Lower leg skin (tissue), 4 donors: ENCODE measurements around the gene RAB10. TPM values are rescaled to one million over a fixed set of nuclear protein-coding genes. Genes with fewer than 3 reads are reported as not detected.
A peak's percentile ranks its signal among the peaks of the same experiment; 100 is the strongest.

ENCODE experiments used
- DNase-seq, 2 donors: peaks; one replicate each; pipeline ENCODE4 v3.0.0-alpha.2; 2019; ENCODE audit warnings: low spot score in 2 of 2
- H3K4me3 ChIP-seq: fragments of 200-600 bp; sonication (generic); 2 replicates; pipeline ENCODE4 v1.5.1; 2017; ENCODE audit warnings: mild to moderate bottlenecking, low read depth; ENCODE audit not compliant: poor library complexity, severe bottlenecking
- CTCF ChIP-seq, 3 donors: fragments of 450-650 bp; IDR thresholded peaks; one replicate each; pipeline ENCODE4 v1.5.1; 2016; ENCODE audit warnings: antibody characterized with exemption in 3 of 3, mild to moderate bottlenecking in 3 of 3, moderate library complexity in 2 of 3
- POLR2A ChIP-seq, 2 donors: fragments of 450-650 bp; IDR thresholded peaks; one replicate each; pipeline ENCODE4 v1.6.1; 2016 to 2017; ENCODE audit warnings: antibody characterized with exemption in 2 of 2, mild to moderate bottlenecking in 1 of 2, moderate library complexity in 1 of 2
- WGBS, 2 donors: methylation state at CpG; one replicate each; pipeline ENCODE4 v1.1.5; 2018; 5-methylcytosine and 5-hydroxymethylcytosine counted together
- intact Hi-C: fragments of 100-400 bp; cut with DNase I; formaldehyde crosslinking; loops from one replicate; pipeline ENCODE4 v1.15.0; 2023; ENCODE audit warnings: low total_unique reads
- total RNA-seq, 4 donors: library from RNA; depleted of rRNA; stranded (reverse); fragments of >200 nt; gene quantifications; one replicate each; pipeline ENCODE4 v1.1.0, GENCODE V29; 2016

Gene RAB10
- total RNA-seq, 4 donors from 2014 or later: 125 to 228 (median 184) TPM

GRCh38 chr2:26178246-26178645 is 144.4 kb downstream of the RAB10 start:
- no peak for TF ChIP-seq POLR2A (IDR thresholded peaks at IDR 0.05)
- no peak for TF ChIP-seq CTCF (IDR thresholded peaks at IDR 0.05)
- peak in 1 of 2 donors; percentile 50 for DNase-seq
- H3K4me3 ChIP-seq: no peak overlapping the region
- intact Hi-C loops: no loop called here
- 94 to 97% methylated on average over 3 of the region's 3 CpGs for WGBS, 2 donors

- H3K4me3 ChIP-seq: peak overlapping the region; percentile 13
- intact Hi-C loops: no loop called here
- 9 to 27% methylated on average over 30 to 32 of the region's 48 CpGs for WGBS, 2 donors
- no peak for TF ChIP-seq POLR2A (IDR thresholded peaks at IDR 0.05)
- no peak for TF ChIP-seq CTCF (IDR thresholded peaks at IDR 0.05)
- DNase-seq: peak in 1 of 2 donors; percentile 87
Observed at GRCh38 chr2:26178746-26179436, 145.0 kb downstream of the RAB10 start.

GRCh38 chr2:26179446-26179913 is 145.6 kb downstream of the RAB10 start:
- WGBS, 2 donors: 45 to 65% methylated on average over 7 to 12 of the region's 12 CpGs
- H3K4me3 ChIP-seq: no peak overlapping the region

DNA sequence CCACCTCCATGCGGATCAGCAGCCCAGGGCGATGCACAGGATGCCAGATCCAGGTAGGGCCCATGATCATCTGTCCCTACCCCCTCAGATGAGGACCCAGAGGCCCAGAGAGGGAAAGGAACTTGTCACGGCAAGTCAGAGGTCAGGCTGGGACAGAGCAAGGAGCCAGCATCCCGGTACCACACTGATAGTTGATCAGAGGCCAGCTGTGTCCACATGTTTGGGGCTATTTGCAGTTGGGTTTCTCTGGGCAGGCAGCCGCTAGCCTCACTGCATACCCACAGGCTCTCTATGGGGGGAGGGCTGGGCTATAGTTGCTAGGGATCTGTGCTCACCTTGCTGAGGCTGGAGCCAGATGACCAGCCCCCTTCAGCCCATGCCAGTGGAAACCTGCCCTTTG is 148.6 kb downstream of the RAB10 start:
- no peak for TF ChIP-seq CTCF (IDR thresholded peaks at IDR 0.05)
- no peak for TF ChIP-seq POLR2A (IDR thresholded peaks at IDR 0.05)
- DNase-seq: peak in 1 of 2 donors; percentile 70
- WGBS, 2 donors: 75 to 82% methylated on average over 5 of the region's 5 CpGs
- H3K4me3 ChIP-seq: no peak overlapping the region
- intact Hi-C loops: no loop called here

More at GRCh38 chr2:26179446-26179913, 145.6 kb downstream of the RAB10 start:
- intact Hi-C loops: no loop called here
- peak in 1 of 2 donors; percentile 76 for DNase-seq
- TF ChIP-seq CTCF (IDR thresholded peaks at IDR 0.05) (no peak), POLR2A (IDR thresholded peaks at IDR 0.05) (no peak)

DNA sequence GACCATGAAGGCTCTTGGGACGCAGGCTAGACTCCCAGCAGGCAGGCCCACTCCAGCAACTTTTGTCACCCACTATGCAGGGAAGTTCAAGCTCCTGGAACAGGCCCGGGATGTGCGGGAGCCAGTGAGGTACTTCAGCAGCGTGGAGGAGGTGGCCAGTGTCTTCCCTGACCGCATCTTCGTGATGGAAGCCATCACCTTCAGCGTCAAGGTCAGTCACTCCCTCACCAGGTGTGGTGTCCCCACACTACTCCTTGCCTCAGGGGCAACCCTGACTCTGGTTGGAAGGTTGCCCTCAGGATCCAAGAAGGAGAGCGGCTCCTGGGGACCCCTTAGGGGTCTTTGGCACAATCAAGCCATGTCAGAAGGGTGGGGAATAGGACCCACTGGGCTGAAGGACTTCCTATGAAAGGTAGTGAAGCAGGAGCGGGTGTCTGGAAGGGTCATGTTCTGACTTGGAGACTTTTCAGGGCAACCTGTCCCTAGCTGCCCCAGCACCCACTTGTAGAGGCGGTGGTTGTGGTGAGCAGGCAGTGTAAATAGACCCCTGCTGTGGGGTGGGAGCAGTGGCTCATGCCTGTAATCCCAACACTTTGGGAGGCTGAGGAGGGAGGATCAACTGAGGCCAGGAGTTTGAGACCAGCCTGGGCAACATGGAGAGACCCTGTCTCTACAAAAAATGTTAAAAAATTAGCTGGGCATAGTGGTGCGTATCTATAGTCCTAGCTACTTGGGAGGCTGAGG is 149.2 kb downstream of the RAB10 start:
- intact Hi-C loops: no loop called here
- 93 to 96% methylated on average over 11 of the region's 11 CpGs for WGBS, 2 donors
- DNase-seq: peak in 1 of 2 donors; percentile 68
- no peak for TF ChIP-seq CTCF (IDR thresholded peaks at IDR 0.05)
- TF ChIP-seq POLR2A (IDR thresholded peaks at IDR 0.05): no peak
- H3K4me3 ChIP-seq: no peak overlapping the region
